OCI-LY3 (cell line): ENCODE data around the gene SERPINE2.

ENCODE experiments used
- H2AFZ ChIP-seq: fragments of 200-600, 300-600 bp; shearing (Covaris generic); 2 replicates; pipeline ENCODE4 v1.6.0; 2014; ENCODE audit warnings: antibody characterized with exemption, low read depth, low read length
- H3K27ac ChIP-seq: fragments of 200-600, 300-600 bp; sonication (generic); 2 replicates; pipeline ENCODE4 v1.5.1; 2014; ENCODE audit warnings: mild to moderate bottlenecking, low read length, moderate library complexity, mixed read lengths
- H3K27me3 ChIP-seq: fragments of 200-600, 300-600 bp; sonication (generic); 2 replicates; pipeline ENCODE4 v1.6.1; 2014; ENCODE audit warnings: low read depth, low read length, mixed read lengths
- H3K36me3 ChIP-seq: fragments of 200-600, 300-600 bp; sonication (generic); replicated peaks from 2 replicates; pipeline ENCODE3; 2014; ENCODE audit warnings: low read depth, low read length, mixed read lengths
- H3K4me1 ChIP-seq: fragments of 300-600, 200-600 bp; sonication (generic); 2 replicates; pipeline ENCODE4 v1.6.1; 2014; ENCODE audit warnings: low read length, mixed read lengths
- H3K4me2 ChIP-seq: fragments of 200-600, 300-600 bp; sonication (generic); 2 replicates; pipeline ENCODE4 v1.6.1; 2014; ENCODE audit warnings: low read length, mixed read lengths
- H3K4me3 ChIP-seq: fragments of 300-600, 200-600 bp; sonication (generic); 2 replicates; pipeline ENCODE4 v1.5.1; 2014; ENCODE audit warnings: antibody characterized with exemption, mild to moderate bottlenecking, low read length, moderate library complexity
- H3K79me2 ChIP-seq: fragments of 300-600, 200-600 bp; shearing (Covaris generic); 2 replicates; pipeline ENCODE4 v1.6.1; 2014; ENCODE audit warnings: mild to moderate bottlenecking, low read length, mixed read lengths
- H3K9ac ChIP-seq: fragments of 300-600, 200-600 bp; shearing (Covaris generic); 2 replicates; pipeline ENCODE4 v1.6.0; 2014; ENCODE audit warnings: mild to moderate bottlenecking, low read length, moderate library complexity
- H3K9me3 ChIP-seq: fragments of 200-600, 300-600 bp; shearing (Covaris generic); 2 replicates; pipeline ENCODE4 v1.6.1; 2014; ENCODE audit warnings: low read length, mixed read lengths; ENCODE audit not compliant: insufficient read depth
- H4K20me1 ChIP-seq: fragments of 200-600, 300-600 bp; sonication (generic); 2 replicates; pipeline ENCODE4 v1.6.1; 2016; ENCODE audit warnings: low read length, mixed read lengths; ENCODE audit not compliant: insufficient read depth
- CTCF ChIP-seq: fragments of 200-600, 300-600 bp; sonication (generic); IDR thresholded peaks from 2 replicates; pipeline ENCODE4 v1.5.1; 2014; ENCODE audit warnings: antibody characterized with exemption, low read length, low read depth
- EZH2phosphoT487 ChIP-seq: fragments of 200-600 bp; shearing (Covaris generic); IDR thresholded peaks from 2 replicates; pipeline ENCODE4 v1.6.1; 2018; ENCODE audit warnings: antibody characterized with exemption, mixed run types, low read depth

SERPINE2 gene

GRCh38 chr2:223969856-223970255 is 69.2 kb downstream of the SERPINE2 start:
- Histone ChIP-seq H3K36me3 (peaks cover under 1% of the 10 kb centered on the region), H4K20me1 (no peaks in the 10 kb centered on the region), H3K4me1 (no peaks in the 10 kb centered on the region), H3K79me2 (peaks cover 3% of the 10 kb centered on the region; the same call in 1 of the 2 replicates), H2AFZ (no peak overlapping the region), H3K4me3 (no peak overlapping the region), H3K9me3 (no peaks in the 10 kb centered on the region), H3K9ac (no peak overlapping the region), H3K4me2 (no peak overlapping the region), H3K27me3 (no peaks in the 10 kb centered on the region), H3K27ac (no peak overlapping the region)
- TF ChIP-seq CTCF (no peak), EZH2phosphoT487 (no peak)

GRCh38 chr2:223969315-223969714 is 69.8 kb downstream of the SERPINE2 start:
- Histone ChIP-seq H3K4me2 (no peak overlapping the region), H3K36me3 (peaks cover 6% of the 10 kb centered on the region), H3K4me1 (no peaks in the 10 kb centered on the region), H3K27ac (no peak overlapping the region), H4K20me1 (no peaks in the 10 kb centered on the region), H3K9me3 (no peaks in the 10 kb centered on the region), H3K4me3 (no peak overlapping the region), H3K9ac (no peak overlapping the region), H3K27me3 (no peaks in the 10 kb centered on the region), H2AFZ (no peak overlapping the region), H3K79me2 (peaks cover 8% of the 10 kb centered on the region; the same call in 1 of the 2 replicates)
- no peak for TF ChIP-seq CTCF
- TF ChIP-seq EZH2phosphoT487 = no peak

- peaks cover 6% of the 10 kb centered on the region for H3K36me3 ChIP-seq
- no peaks in the 10 kb centered on the region for H4K20me1 ChIP-seq
- no peaks in the 10 kb centered on the region for H3K27me3 ChIP-seq
- H3K4me2 ChIP-seq = no peak overlapping the region
- TF ChIP-seq CTCF (no peak), EZH2phosphoT487 (no peak)
- H3K9me3 ChIP-seq = no peaks in the 10 kb centered on the region
- peaks cover 17% of the 10 kb centered on the region for H3K79me2 ChIP-seq
- no peaks in the 10 kb centered on the region for H3K4me1 ChIP-seq
- no peak overlapping the region for H3K27ac ChIP-seq
- no peak overlapping the region for H3K9ac ChIP-seq
- no peak overlapping the region for H2AFZ ChIP-seq
- H3K4me3 ChIP-seq = no peak overlapping the region
These were observed 71.1 kb downstream of the SERPINE2 start for GRCh38 chr2:223967981-223968380.

GRCh38 chr2:223959688-223960087 is 79.4 kb downstream of the SERPINE2 start:
- Histone ChIP-seq H3K4me3 (no peak overlapping the region), H3K4me2 (no peak overlapping the region), H3K36me3 (peaks cover 32% of the 10 kb centered on the region), H3K9ac (no peak overlapping the region), H3K27me3 (no peaks in the 10 kb centered on the region), H3K27ac (no peak overlapping the region), H2AFZ (no peak overlapping the region), H3K9me3 (no peaks in the 10 kb centered on the region), H3K79me2 (peaks cover 69% of the 10 kb centered on the region), H3K4me1 (peaks cover 20% of the 10 kb centered on the region), H4K20me1 (peaks cover 11% of the 10 kb centered on the region)
- TF ChIP-seq CTCF (no peak), EZH2phosphoT487 (no peak)
